ENCODE results near the gene SFTPB.
"Not testable (repeated sequence)": the region's sequence is repeated elsewhere in the genome, so short reads cannot be mapped to it uniquely, and the experiment has no call there.

Gene SFTPB

DNA sequence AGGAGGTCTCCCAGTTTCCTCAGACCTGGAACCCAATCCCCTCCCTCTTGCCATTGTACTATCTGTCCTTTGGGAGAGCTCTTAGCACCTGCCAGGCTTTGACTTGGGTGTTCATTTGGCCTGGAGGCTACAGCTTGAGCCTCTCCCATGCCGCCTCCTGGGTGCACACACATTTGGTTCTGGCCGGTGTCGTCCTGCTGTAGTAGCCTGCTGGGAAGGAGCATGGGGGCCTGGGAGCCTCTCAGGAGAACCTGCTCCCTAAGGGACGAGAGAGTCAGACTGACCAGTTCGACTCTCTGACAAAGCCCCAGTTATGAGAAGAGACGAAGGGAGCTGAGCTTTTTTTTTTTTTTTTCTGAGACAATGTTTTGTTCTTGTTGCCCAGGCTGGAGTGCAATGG is 7.4 kb upstream of the SFTPB start:
- DNase-seq, result no peak

DNA sequence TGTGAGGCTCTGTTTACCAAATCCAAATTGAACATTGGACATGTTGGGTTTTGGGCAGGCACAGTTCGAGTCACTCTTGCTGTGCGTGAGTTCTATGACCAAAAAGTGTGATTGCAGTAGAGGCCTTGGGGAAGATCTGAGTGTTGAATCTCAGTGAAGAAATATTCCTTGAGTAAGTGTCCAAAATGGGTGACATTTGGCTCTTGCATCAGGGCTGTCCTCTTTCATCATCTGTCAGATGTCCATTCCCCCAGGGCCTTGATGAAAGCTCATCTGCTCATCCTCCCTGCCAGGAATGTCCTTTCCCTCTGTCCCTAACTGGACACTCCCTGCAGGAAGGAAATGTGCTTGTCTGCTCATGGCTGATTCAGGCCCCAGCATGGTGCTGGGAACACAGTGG is 6.4 kb upstream of the SFTPB start:
- DNase-seq, result peak; percentile 85

DNA sequence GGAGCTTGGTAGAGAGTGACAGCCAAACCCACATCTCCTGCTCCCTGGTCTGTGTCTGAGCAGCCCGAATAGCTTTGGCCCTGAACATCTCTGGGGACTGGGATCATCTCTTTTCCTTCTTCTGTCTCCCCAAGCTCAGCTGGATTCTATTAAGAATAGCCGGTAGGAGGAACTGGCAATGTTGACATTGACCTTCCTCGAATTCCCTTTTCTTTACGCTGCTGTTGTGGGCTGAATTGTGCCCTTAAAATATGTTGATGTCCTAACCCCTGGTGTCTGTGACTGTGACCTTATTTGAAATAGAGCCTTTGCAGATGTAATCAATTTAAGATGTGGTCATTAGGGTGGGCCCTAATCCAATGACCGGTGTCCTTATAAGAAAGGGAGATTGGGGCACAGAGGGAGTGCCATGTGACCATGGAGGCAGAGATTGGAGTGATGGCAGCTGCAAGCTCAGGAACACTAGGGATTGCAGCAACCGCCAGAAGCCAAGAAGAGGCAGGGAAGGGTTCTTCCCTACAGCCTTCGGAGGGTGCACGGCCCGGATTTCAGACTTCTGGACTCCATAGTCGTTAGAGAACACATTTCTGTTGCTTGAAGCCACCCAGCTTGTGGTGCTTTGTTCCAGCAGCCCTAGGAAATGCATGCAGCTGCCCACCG is 5.8 kb upstream of the SFTPB start:
- peak; percentile 26 for DNase-seq

DNA sequence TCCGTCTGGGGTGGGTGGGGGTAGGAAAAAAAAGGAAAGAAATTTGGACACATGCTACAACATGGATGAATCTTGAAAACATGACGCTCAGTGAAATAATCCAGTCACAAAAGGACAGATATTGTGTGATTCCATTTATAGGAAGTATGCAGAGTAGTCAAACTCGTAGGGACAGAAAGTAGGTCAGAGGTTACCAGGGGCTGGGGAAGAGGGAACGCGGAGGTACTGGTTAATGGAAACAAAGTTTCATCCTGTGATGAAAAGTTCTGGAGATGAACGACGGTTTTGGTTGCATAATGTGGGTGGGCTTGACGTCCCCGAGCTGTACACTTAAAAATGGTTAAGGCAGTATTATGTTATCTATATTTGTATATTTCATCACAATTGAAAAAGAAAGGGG is 4.5 kb upstream of the SFTPB start:
- DNase-seq, result peak; percentile 48

DNA sequence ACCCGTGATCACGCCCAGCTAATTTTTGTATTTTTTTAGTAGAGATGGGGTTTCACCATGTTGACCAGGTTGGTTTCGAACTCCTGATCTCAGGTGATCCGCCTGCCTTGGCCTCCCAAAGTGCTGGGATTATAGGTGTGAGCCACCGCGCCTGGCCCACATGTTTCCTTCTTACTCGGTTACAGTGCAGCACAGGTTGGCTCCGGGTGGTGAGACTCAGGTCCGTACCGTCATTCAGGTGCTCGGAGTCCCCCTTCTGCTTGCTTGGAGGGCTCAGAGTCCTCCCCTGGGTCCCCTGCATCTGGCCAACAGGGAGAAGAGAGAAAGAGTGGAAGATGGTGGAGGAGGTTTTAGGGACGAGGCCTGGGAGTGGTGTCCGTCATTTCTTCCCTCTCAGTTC is 2.4 kb upstream of the SFTPB start:
- DNase-seq, result not testable (repeated sequence)

DNA sequence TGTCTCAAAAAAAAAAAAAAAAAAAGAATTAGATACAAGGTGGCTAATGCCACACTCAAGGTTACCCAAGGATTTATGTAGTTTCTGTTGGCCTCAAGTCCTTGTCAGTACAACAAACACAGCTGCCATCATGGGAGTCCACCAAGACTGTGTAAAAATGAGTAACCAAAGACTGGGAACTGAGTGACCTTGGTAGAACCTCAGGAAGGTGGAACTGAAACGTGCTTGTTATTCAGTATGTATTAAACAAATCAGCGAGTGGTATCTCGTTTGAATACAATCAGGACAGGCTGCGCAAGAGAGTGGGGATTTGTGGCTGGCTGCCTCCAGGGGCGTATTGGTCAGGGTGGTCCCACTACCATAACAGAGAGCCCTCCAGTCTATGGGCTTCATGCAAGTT is 1.6 kb upstream of the SFTPB start:
- peak; percentile 33 for DNase-seq

DNA sequence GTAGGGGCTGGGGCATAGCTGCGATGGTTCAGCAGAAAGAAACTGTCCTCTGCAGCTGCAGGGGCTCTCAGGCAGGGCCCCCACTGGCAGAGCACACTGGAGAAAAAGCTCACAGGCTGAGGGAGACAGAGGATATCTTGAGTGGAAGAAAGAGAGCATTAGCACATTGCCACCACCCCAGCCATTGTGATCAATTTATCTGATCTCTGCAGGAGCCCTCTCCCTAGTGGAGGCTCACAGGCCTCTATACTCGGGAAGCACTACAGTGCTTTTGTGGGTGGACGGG is 801 bp upstream of the SFTPB start:
- no peak for DNase-seq

DNA sequence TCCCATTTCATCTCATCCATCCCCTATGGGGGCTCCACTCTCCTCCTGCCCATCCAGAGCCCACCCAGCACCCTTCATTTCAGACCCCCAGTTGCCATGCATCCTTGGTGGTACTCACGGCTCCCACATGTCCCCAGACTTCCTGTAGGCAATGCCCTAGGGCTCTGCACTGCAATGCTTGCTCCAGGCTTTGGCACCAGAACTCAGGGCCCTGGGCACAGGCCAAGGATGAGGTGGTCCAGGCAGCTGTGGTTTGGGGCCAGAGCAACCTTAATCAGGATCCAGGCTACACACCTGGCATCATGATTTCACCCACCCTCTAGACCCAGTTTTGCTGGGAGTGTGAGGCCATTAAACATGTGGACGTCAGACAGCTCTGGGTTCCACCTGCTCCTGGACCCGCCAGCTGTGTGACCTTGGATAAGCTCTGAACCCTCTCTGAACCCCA is 414 bp downstream of the SFTPB start:
- no peak for DNase-seq

DNA sequence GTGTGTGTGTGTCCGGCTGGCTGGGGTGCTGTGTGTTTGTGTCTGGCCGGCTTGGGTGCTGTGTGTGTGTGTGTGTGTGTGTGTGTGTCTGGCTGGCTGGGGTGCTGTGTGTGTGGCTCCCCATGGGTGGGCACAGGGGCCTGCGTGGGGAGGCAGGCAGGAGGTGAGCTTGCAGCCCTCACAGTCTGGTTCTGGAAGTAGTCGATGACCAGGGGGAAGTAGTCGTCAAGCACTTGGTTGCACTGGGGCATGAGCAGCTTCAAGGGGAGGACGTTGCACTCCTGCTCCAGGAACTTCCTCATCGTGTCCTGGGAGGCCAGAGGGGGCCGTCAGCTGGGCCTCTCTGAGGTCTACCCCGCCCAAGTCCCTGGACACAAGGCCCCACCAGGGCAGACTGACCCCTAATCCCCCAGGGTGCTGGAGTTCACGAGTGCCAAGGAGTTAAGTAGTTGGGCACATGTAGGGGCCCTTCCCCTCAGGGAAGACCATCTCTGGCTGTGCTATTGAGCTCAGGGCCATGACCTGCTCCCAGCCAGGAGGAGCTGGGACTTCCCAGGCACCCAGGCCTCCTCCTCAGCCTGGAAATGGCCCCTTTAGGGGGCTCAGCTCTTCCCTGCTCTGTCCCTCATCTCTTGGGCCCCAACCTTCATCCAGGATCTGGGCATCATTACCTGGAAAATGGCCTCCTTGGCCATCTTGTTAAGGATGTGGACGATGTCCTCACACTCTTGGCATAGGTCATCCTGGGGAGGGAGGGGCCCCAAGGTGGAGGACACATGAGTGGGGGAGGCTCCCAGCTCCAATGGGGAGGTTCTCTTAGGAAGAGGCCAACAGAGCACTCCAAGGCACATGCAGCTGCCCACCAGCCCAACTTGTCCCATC is 1.3 kb downstream of the SFTPB start:
- DNase-seq, result peak; percentile 34

DNA sequence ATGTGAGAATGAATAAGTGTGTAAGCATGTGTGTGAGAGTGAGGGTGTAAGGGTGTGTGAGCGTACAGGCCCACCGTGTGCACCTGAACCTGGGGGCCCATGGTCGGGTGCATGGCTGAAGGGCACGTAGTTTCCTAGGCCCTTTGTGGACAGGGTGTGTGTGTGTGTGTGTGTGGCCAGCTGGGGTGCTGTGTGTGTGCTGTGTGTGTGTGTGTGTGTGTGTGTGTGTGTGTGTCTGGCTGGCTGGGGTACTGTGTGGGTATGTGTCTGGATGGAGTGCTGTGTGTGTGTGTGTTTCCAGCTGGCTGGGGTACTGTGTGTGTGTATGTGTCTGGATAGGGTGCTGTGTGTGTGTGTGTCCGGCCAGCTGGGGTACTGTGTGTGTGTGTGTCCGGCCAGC is 2.0 kb downstream of the SFTPB start:
- DNase-seq, result no peak

DNA sequence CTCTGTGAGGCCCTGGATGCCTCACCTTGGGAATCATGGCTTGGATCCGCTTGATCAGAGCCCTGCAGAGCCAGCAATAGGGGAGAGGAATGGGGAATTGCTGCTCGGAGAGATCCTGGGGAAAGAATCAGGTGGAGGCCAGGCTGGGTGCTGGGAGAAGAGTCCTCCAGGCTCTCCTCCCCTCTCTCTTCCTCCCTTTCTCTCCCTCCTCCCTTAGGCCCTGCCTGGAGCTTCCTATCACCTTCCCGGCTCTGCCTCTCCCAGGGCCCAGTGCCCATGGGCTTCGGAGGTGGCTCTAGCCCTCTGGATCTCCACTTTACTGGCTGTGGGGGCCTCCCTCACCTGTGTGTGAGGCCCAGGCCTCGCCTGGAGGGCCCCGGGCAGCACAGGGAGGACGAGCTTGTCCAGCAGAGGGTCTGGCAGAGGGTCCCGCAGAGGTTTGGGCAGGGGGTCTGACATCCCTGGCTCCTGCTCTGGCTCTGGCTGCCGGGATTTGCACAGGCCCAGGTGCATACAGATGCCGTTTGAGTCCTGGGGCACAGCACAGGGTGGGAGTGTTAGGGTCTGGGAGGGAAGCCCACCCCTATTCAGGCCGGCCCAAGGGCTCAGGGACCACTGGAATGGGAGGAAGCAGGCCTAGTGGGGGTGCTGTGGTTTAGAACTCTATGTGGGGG is 2.6 kb downstream of the SFTPB start:
- no peak for DNase-seq

DNA sequence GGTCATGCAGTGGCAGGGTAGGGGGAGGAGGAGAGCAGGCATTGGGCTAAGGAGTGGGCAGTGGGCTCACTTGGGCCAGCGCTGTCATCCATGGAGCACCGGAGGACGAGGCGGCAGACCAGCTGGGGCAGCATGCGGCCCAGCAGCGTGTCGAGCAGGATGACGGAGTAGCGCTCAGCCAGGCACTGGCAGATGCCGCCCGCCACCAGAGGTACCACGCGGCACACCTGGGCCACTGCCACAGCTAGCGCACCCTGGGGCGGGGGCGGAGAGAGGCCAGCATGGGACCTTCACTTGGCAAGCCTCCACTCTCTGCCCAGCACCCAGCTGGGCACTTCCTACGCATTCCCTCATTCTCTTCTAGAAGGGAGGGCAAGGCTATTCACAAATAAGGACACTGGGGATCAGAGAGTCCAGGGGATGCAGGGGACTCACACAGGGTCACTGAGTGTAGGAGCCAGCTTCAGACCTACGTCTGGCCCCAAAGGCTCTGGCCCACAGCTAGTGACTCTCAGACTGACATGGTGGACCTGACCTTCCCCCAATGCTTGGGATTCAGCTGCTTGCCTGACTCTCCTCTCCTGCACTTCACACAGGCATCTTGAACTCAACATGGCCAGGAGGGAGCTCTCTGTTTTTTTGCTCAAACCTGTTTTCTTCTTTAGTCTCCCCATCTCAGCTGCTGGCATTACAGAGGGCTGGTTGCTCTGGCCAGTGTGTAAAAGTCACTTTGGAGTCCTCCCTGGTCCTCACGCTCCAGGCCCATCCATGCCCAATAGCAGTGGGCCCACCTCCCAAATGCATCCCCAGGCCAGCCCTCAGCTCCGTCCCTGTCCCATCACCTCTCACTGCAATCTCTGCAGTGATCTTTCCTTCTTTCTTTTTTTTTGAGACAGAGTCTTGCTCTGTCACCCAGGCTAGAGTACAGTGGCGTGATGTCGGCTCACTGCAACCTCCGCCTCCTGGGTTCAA is 4.1 kb downstream of the SFTPB start:
- DNase-seq, result no peak

DNA sequence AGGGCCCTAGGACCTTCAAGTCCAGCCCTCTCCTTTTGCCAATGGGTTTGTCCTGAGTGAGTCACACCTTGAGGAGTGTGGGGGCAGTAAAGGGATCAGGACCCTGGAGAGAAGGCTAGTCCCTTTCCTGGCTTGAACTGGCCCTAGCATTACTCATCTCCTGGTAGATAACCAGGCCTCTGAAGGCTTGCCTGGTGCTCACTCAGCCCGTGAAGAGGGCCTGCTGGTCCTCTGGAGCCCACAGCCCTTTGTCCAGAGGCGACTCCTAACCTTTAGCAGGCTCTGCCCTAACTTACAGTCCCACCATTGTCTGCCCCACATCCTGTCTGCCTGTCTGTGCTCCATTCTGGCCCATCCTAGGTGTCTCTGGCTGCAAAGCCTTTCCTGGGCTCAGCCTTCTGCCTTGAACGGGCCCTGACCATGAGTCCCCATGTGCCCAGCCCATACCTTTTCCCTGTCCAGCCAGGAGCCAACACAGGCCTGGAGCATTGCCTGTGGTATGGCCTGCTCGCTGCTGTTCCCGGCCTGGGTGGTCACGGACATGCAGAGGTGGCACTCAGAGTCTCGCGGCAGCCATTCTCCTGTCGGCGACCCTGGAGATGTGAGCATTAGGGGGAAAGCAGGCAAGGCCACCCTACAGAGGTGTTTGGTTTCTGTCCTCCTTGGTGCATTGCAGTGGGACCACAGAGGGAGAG is 5.0 kb downstream of the SFTPB start:
- no peak for DNase-seq

DNA sequence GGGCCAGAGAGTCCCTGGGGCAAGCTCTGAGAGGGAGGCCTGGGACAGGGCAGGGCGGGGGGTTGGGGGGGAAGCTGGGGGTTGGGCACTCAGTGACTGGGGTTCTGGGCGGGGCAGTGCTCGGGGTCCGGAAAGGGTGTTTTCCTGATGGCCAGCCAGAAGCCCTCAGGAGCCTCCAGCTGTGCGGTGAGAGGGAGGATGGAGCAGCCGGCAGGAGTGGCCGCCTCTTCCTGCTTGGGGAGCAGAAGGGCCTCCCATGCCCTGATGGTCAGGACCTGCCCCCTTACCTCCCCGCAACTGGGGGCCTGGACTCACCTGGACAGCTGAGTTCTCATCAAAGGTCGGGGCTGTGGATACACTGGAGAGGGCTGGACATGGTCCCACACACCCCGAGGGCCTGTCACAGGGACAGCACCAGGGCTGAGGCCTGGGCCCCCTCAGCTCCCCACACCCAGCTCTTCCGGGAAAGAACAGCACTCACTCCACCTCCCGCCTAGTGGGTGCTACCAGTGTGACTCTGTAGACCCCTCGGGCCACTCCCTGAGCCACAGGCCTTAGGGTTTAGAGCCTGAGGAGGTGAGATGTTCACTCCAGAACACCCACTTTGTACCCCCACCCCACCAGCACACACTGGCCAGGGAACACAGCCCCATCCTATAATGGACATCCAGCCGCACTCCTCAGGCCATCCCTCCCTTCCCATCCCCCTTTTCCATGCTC is 6.7 kb downstream of the SFTPB start:
- DNase-seq, result no peak

DNA sequence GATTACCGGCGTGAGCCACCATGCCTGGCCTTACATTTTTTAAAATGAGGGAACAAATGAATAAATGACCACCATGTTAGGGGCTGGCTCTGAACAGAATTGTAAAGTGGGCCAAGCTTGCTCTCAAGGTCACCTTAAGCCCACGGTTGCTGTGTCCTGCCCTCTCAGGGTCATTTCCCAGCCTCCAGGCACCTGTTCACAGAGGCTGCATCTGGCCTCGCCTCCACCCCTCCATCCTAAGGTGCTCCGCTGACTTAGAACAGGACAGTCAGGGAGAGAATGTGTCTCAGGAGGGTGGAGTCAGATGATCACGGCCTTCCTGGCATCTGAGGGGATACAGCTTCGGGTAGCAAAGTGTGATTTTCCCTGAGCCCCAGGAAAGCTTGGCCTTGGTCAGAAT is 7.3 kb downstream of the SFTPB start:
- no peak for DNase-seq

DNA sequence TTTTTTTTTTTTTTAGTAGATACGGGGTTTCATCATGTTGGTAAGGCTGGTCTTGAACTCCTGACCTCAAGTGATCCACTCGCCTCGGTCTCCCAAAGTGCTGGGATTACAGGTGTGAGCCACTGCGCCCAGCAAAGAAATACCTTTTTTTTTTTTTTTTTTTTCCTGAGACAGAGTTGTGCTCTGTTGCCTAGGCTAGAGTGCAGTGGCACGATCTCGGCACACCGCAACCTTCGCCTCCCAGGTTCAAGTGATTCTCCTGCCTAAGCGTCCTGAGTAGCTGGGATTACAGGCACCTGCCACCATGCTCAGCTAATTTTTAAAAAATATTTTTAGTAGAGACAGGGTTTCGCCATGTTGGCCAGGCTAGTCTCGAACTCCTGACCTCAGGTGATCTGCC is 7.7 kb downstream of the SFTPB start:
- not testable (repeated sequence) for DNase-seq

DNA sequence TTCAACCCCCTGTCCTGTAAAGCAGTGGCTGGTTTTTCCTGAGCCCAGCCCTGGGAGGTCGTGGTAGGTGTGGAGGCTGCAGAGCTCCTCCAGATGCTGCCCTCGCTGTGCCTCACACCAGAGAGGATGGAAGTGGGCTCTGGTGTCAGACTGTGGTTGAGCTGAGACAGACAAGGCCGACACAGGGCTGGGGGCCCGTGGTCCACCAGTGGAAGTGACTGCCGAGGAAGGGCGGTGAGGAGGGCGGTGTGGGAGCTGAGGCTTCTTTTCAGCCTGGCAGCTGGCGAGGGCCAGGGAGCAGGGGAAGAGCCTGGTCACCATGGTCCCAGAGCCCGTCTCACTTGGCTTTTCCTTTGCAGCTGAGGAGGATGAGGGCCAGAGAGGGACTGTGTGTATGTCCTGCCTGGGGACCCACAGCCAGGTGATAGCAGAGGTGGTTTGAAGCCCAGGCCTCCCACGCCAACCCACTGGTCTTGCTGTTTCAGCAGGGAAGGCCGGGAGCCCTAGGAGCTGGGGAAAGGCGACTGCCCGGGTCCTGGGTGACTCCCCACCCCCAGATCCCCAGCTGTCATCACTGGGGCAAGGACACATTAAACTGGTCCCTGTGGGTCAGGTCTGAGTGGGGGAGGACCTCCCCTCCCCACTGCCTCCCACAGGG is 8.5 kb downstream of the SFTPB start:
- no peak for DNase-seq

DNA sequence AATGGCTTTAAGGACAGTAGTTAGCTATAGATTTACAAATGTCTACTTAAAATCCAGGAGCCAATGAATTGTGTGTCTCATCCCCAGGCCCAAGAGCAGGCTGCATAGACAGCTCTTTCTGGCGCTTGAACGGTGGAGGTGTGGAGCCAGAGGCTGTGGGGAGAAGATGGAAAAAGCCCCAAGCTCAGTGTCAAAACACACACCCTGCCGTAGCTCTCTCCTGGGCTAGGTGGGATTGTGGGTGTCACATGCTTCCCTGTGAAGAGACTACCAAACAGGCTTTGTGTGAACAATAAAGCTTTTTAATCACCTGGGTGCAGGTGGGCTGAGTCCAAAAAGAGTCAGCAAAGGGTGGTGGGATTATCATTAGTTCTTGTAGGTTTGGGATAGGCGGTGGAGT is 10.6 kb downstream of the SFTPB start:
- not testable (repeated sequence) for DNase-seq

DNA sequence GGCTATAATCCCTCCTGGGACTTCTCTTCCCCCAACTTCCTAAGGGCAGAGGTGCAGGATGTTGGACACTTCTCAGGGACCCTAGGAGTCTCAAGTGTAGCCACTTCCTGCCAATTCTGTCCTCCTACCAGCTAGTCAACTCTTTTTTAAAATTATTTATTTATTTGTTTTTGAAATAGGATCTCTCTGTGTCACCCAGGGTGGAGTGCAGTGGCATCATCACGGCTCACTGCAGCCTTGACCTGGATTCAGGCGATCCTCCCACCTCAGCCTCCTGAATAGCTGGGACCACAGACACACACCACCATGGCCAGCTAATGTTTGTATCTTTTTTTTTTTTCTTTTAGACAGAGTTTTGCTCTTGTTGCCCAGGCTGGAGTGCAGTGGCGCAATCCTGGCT is 11.5 kb downstream of the SFTPB start:
- DNase-seq, result no peak

DNA sequence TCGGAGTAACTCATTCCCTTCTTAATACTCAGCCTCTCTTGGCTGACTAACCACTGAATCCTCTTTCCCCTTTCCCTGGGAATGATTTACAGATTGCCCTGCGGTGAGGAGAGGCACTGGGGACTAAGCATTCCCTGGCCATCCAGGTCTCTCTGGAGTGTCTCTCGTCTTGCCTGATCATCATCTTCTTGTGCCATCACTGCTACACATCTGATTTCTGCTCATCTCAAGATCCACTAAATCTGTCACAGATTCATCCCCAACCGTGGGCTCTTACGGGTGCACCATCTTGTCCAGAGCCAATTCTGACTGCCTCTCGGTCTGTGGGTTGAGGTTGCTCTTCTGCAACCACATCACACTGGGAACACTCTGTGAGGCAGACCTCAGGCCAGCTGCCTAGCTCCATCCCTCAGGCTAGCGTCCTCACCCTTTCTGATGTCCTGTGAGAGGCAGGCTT is 12.0 kb downstream of the SFTPB start:
- no peak for DNase-seq

DNA sequence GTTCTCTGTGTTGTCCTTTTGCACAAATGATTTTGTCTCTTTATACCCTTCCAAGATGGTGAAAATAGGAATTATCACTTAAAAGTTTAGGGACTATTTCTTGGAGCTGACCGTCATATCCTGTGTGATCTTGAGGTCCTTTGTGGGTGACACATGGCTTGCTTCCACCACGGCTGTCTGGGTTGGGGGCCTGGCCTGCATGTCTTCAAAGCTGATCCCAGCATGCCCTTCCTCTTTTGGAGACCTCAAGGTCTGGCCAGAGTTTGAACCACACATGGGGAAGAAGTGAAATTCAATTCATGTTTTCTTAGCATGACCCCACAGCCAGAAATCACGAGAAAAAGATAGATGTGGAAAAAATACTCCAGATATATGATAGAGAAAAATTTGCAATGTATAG is 14.0 kb downstream of the SFTPB start:
- peak; percentile 45 for DNase-seq

Data from suppressor macrophage treated with lipopolysaccharide for 4 hours (primary cell).